IMR-90 (cell line): ENCODE results near the gene RERE. TPM values are rescaled to one million over a fixed set of nuclear protein-coding genes. Genes with fewer than 3 reads are reported as not detected.

Source experiments
- ATAC-seq: fragments of 200-7000 bp; cut with Tn5 transposase; 2 replicates; pipeline ENCODE4 v1.9.1; 2020; ENCODE audit warnings: low read depth, mild to moderate bottlenecking, moderate library complexity
- BruUV-seq: library from RNA; stranded (reverse); fragments of 400-500 nt; replicated peaks from 2 replicates; lab custom pipeline; 2021; lab: Mats Ljungman, UMichigan
- CTCF ChIA-PET: fragments of 300-600 bp; formaldehyde crosslinking; extraction: SDS; loops from one replicate; lab custom pipeline; 2021; ENCODE audit warnings: antibody characterized with exemption; lab: Yijun Ruan, JAX
- POLR2A ChIA-PET: fragments of 300-600 bp; sonication (Branson Sonifier 250); formaldehyde crosslinking; loops from one replicate; lab custom pipeline; 2022; ENCODE audit warnings: antibody characterized with exemption; ENCODE audit not compliant: unreplicated experiment; lab: Charles Lee
- DNase-seq: peaks from one replicate; pipeline ENCODE4 v3.0.0; 2013
- H2AFZ ChIP-seq: replicated peaks from 2 replicates; pipeline ENCODE3; 2013; ENCODE audit warnings: low read length, mild to moderate bottlenecking; ENCODE audit not compliant: poor library complexity
- H2AK5ac ChIP-seq: 2 replicates; pipeline ENCODE4 v1.6.1; 2013; ENCODE audit warnings: low read depth, low read length, inconsistent platforms
- H2AK9ac ChIP-seq: replicated peaks from 2 replicates; pipeline ENCODE3; 2013; ENCODE audit warnings: mild to moderate bottlenecking, low read depth, low read length, moderate library complexity; ENCODE audit not compliant: poor library complexity
- H2BK120ac ChIP-seq: 2 replicates; pipeline ENCODE4 v1.6.1; 2013; ENCODE audit warnings: low read depth, low read length, inconsistent platforms
- H2BK15ac ChIP-seq: 3 replicates; pipeline ENCODE4 v1.6.1; 2013; ENCODE audit warnings: low read depth, low read length, inconsistent platforms
- H2BK20ac ChIP-seq: 2 replicates; pipeline ENCODE4 v1.6.1; 2013; ENCODE audit warnings: low read depth, mild to moderate bottlenecking, inconsistent platforms, low read length, moderate library complexity
- H2BK5ac ChIP-seq: 2 replicates; pipeline ENCODE4 v1.6.1; 2013; ENCODE audit warnings: mild to moderate bottlenecking, low read depth, low read length, inconsistent platforms; ENCODE audit not compliant: poor library complexity, severe bottlenecking
- H3K14ac ChIP-seq: replicated peaks from 2 replicates; pipeline ENCODE4 v1.6.1; 2013; ENCODE audit warnings: low read depth, low read length, inconsistent platforms
- H3K18ac ChIP-seq: 2 replicates; pipeline ENCODE4 v1.6.1; 2013; ENCODE audit warnings: low read depth, low read length, control low read depth
- H3K23ac ChIP-seq: 2 replicates; pipeline ENCODE4 v1.6.1; 2013; ENCODE audit warnings: low read depth, low read length, inconsistent platforms
- H3K27ac ChIP-seq: 2 replicates; pipeline ENCODE4 v1.5.1; 2013; ENCODE audit warnings: mild to moderate bottlenecking, control low read depth, low read length; ENCODE audit not compliant: insufficient read depth
- H3K27me3 ChIP-seq: 2 replicates; pipeline ENCODE4 v1.6.1; 2013; ENCODE audit warnings: low read length; ENCODE audit not compliant: control insufficient read depth, insufficient read depth
- H3K36me3 ChIP-seq: 2 replicates; pipeline ENCODE4 v1.6.1; 2013; ENCODE audit warnings: low read length, mixed read lengths; ENCODE audit not compliant: control insufficient read depth, insufficient read depth
- H3K4ac ChIP-seq: 2 replicates; pipeline ENCODE4 v1.6.1; 2013; ENCODE audit warnings: low read depth, low read length, inconsistent platforms
- H3K4me1 ChIP-seq: 2 replicates; pipeline ENCODE4 v1.6.1; 2013; ENCODE audit warnings: low read length, mixed read lengths; ENCODE audit not compliant: control insufficient read depth, insufficient read depth
- H3K4me2 ChIP-seq: 2 replicates; pipeline ENCODE4 v1.6.1; 2013; ENCODE audit warnings: low read depth, mild to moderate bottlenecking, control low read depth, low read length, moderate library complexity
- H3K4me3 ChIP-seq: 2 replicates; pipeline ENCODE4 v1.5.1; 2013; ENCODE audit warnings: low read depth, mild to moderate bottlenecking, control low read depth, low read length, moderate library complexity; ENCODE audit not compliant: insufficient read depth
- H3K56ac ChIP-seq: 2 replicates; pipeline ENCODE4 v1.6.1; 2013; ENCODE audit warnings: low read length, inconsistent platforms; ENCODE audit not compliant: insufficient read depth; ENCODE audit errors: extremely low read depth
- H3K79me1 ChIP-seq, 2 experiments: 2 replicates each; pipeline ENCODE4 v1.6.1; 2013; ENCODE audit warnings: low read length in 2 of 2, inconsistent platforms in 1 of 2, low read depth in 1 of 2
- H3K9ac ChIP-seq: 2 replicates; pipeline ENCODE4 v1.6.1; 2013; ENCODE audit warnings: low read depth, low read length, control low read depth
- H3K9me1 ChIP-seq: 2 replicates; pipeline ENCODE4 v1.6.1; 2013; ENCODE audit warnings: low read length, inconsistent platforms; ENCODE audit not compliant: insufficient read depth
- H3K9me3 ChIP-seq: 2 replicates; pipeline ENCODE4 v1.6.1; 2013; ENCODE audit warnings: low read length; ENCODE audit not compliant: control insufficient read depth, insufficient read depth
- H4K20me1 ChIP-seq: 2 replicates; pipeline ENCODE4 v1.6.1; 2013; ENCODE audit warnings: low read length, inconsistent platforms; ENCODE audit not compliant: insufficient read depth
- H4K5ac ChIP-seq: 2 replicates; pipeline ENCODE4 v1.6.1; 2013; ENCODE audit warnings: mild to moderate bottlenecking, low read depth, low read length, control low read depth
- H4K8ac ChIP-seq, 2 experiments: 2 replicates each; pipeline ENCODE4 v1.6.1; 2013; ENCODE audit warnings: low read depth in 2 of 2, low read length in 2 of 2, control low read depth in 1 of 2, inconsistent platforms in 1 of 2
- H4K91ac ChIP-seq: 2 replicates; pipeline ENCODE4 v1.6.1; 2013; ENCODE audit warnings: low read depth, low read length, inconsistent platforms; ENCODE audit not compliant: insufficient read depth
- BHLHE40 ChIP-seq: fragments of 150-350 bp; IDR thresholded peaks from 2 replicates; pipeline ENCODE4 v1.6.1; 2016; ENCODE audit warnings: mild to moderate bottlenecking, low read depth, low read length
- CEBPB ChIP-seq: IDR thresholded peaks from 2 replicates; pipeline ENCODE4 v1.6.1; 2012; ENCODE audit warnings: low read depth, low read length, improper control_type of control experiment
- CHD1 ChIP-seq: IDR thresholded peaks from 2 replicates; pipeline ENCODE4 v1.6.1; 2012; ENCODE audit warnings: low read depth, low read length, improper control_type of control experiment
- CTCF ChIP-seq: conservative IDR thresholded peaks from 2 replicates; pipeline ENCODE4 v1.5.1; 2012; ENCODE audit warnings: mild to moderate bottlenecking, low read depth, low read length, improper control_type of control experiment
- ELK1 ChIP-seq: fragments of 150-350 bp; IDR thresholded peaks from 2 replicates; pipeline ENCODE4 v1.6.1; 2016; ENCODE audit warnings: low read depth, mild to moderate bottlenecking, low read length, moderate library complexity, borderline replicate concordance
- FOS ChIP-seq: fragments of 150-350 bp; IDR thresholded peaks from 2 replicates; pipeline ENCODE4 v1.6.1; 2016; ENCODE audit warnings: low read depth, low read length
- MAFK ChIP-seq: IDR thresholded peaks from 2 replicates; pipeline ENCODE4 v1.6.1; 2012; ENCODE audit warnings: low read depth, low read length, improper control_type of control experiment
- MAZ ChIP-seq: IDR thresholded peaks from 2 replicates; pipeline ENCODE4 v1.6.1; 2012; ENCODE audit warnings: low read depth, mild to moderate bottlenecking, low read length, improper control_type of control experiment, moderate library complexity, borderline replicate concordance
- MXI1 ChIP-seq: IDR thresholded peaks from 2 replicates; pipeline ENCODE4 v1.6.1; 2012; ENCODE audit warnings: low read depth, mild to moderate bottlenecking, low read length, moderate library complexity, borderline replicate concordance
- NFE2L2 ChIP-seq: fragments of 150-350 bp; IDR thresholded peaks from 2 replicates; pipeline ENCODE4 v1.6.1; 2016; ENCODE audit warnings: low read depth, mild to moderate bottlenecking, low read length
- POLR2A ChIP-seq: IDR thresholded peaks from 2 replicates; pipeline ENCODE4 v1.6.1; 2012; ENCODE audit warnings: mild to moderate bottlenecking, low read depth, low read length
- RAD21 ChIP-seq: IDR thresholded peaks from 2 replicates; pipeline ENCODE4 v1.6.1; 2012; ENCODE audit warnings: low read length, improper control_type of control experiment
- RCOR1 ChIP-seq: IDR thresholded peaks from 2 replicates; pipeline ENCODE4 v1.6.1; 2012; ENCODE audit warnings: mild to moderate bottlenecking, low read length, improper control_type of control experiment; ENCODE audit not compliant: insufficient replicate concordance
- RFX5 ChIP-seq: IDR thresholded peaks from 2 replicates; pipeline ENCODE4 v1.8.0; 2012; ENCODE audit warnings: low read depth, mild to moderate bottlenecking, low read length, moderate library complexity
- SMC3 ChIP-seq: fragments of 150-350 bp; IDR thresholded peaks from 2 replicates; pipeline ENCODE4 v1.6.1; 2016; ENCODE audit warnings: low read depth, mild to moderate bottlenecking, antibody characterized with exemption, low read length, moderate library complexity
- USF2 ChIP-seq: fragments of 150-350 bp; IDR thresholded peaks from 2 replicates; pipeline ENCODE4 v1.6.1; 2017; ENCODE audit warnings: mild to moderate bottlenecking, antibody characterized with exemption, low read length, low read depth
- WGBS, 2 experiments: methylation state at CpG; one replicate each; pipeline versions ENCODE4 v1.1.5 to v1.1.7; 2013; ENCODE audit warnings: missing lambda C conversion rate in 2 of 2; ENCODE audit not compliant: insufficient read length in 1 of 2; ENCODE audit errors: extremely low coverage in 2 of 2; 5-methylcytosine and 5-hydroxymethylcytosine counted together
- dilution Hi-C: fragments of 300-500 bp; cut with HindIII; formaldehyde crosslinking; loops from one replicate; pipeline ENCODE4 v1.14.3; 2018; ENCODE audit warnings: low sequenced_read_pairs; ENCODE audit not compliant: unreplicated experiment
- in situ Hi-C: fragments of 300-500 bp; cut with MboI; formaldehyde crosslinking; loops from 3 replicates; pipeline ENCODE4 v1.14.3; 2019; ENCODE audit warnings: low sequenced_read_pairs, inconsistent platforms, mixed read lengths
- intact Hi-C: fragments of 100-400 bp; cut with micrococcal nuclease; formaldehyde crosslinking; loops from 2 replicates; pipeline ENCODE4 v1.10.0; 2022
- polyA plus RNA-seq, 3 experiments: library from polyadenylated mRNA; depleted of rRNA; stranded (reverse); fragments of >200 nt; gene quantifications; 2 replicates each; pipeline ENCODE4 v1.2.3, GENCODE V29; 2012; ENCODE audit warnings: low replicate concordance in 1 of 3
- total RNA-seq: library from RNA; depleted of rRNA; stranded (reverse); fragments of >200 nt; gene quantifications from 2 replicates; pipeline ENCODE4 v1.2.3, GENCODE V29; 2012

The RERE gene
- total and polyA plus RNA-seq, 2 of the 4 experiments (the other 2 are of a cell fraction) = 11.5 to 25.1 TPM

GRCh38 chr1:8390707-8391106 lies 426.7 kb downstream of the RERE start:
- H3K4me1 ChIP-seq = peaks cover 13% of the 10 kb centered on the region
- no peaks in the 10 kb centered on the region for H3K27me3 ChIP-seq
- no TSS peak for BruUV-seq
- DNase-seq (no peak), ATAC-seq (no peak)
- no peak overlapping the region for H3K4me3 ChIP-seq
- H3K9me1 ChIP-seq = peaks cover 41% of the 10 kb centered on the region
- ChIA-PET POLR2A (no interaction called here), CTCF (no interaction called here)
- TF ChIP-seq RFX5 (no peak), MAZ (no peak), RCOR1 (no peak), RAD21 (no peak), POLR2A (no peak), FOS (no peak), CEBPB (no peak), USF2 (no peak), CTCF (no peak), SMC3 (no peak), BHLHE40 (no peak), NFE2L2 (no peak), MXI1 (no peak), MAFK (no peak), CHD1 (no peak), ELK1 (no peak)
- H3K9ac ChIP-seq = no peak overlapping the region
- H3K4me2 ChIP-seq = no peak overlapping the region
- no peak overlapping the region for H2AK9ac ChIP-seq
- no peak overlapping the region for H4K5ac ChIP-seq
- in situ Hi-C loops = no loop called here
- H4K91ac ChIP-seq = no peak overlapping the region
- intact Hi-C loops = no loop called here
- H2AK5ac ChIP-seq = 0 out of 2 replicates have a peak overlapping the region, but pooled peaks have one; percentile 29
- no peak overlapping the region for H4K8ac ChIP-seq
- H2BK20ac ChIP-seq = no peak overlapping the region
- no peak overlapping the region for H3K18ac ChIP-seq
- H2BK5ac ChIP-seq = peak overlapping the region; percentile 1
- H3K36me3 ChIP-seq = peaks cover 38% of the 10 kb centered on the region
- H3K9me3 ChIP-seq = no peaks in the 10 kb centered on the region
- peak overlapping the region; percentile 28; the same call in 1 of the 2 replicates for H3K23ac ChIP-seq
- dilution Hi-C loops = no loop called here
- no peak overlapping the region for H2BK15ac ChIP-seq
- no peak overlapping the region for H3K56ac ChIP-seq
- no peak overlapping the region for H3K27ac ChIP-seq
- H3K4ac ChIP-seq = peak overlapping the region; percentile 34; the same call in 1 of the 2 replicates
- 0 out of 2 replicates have a peak overlapping the region, but pooled peaks have one; percentile 25 for H3K14ac ChIP-seq
- H2AFZ ChIP-seq = no peak overlapping the region
- peaks cover 48 to 78% of the 10 kb centered on the region in 2 experiments for H3K79me1 ChIP-seq
- peaks cover 44% of the 10 kb centered on the region; the same call in 1 of the 2 replicates for H4K20me1 ChIP-seq
- WGBS, 2 experiments = 80% methylated on average over 4 of the region's 4 CpGs; no CpG with 5 or more reads in 1 of the 2 experiments
- no peak overlapping the region for H2BK120ac ChIP-seq
